GM21576 (cell line): ENCODE measurements around the gene CORO1C.
A peak's percentile ranks its signal among the peaks of the same experiment; 100 is the strongest.
"Not testable (repeated sequence)": the region's sequence is repeated elsewhere in the genome, so short reads cannot be mapped to it uniquely, and the experiment has no call there.

Source experiments
- ATAC-seq: cut with Tn5 transposase; IDR thresholded peaks from one replicate; pipeline ENCODE4 v1.9.1; 2021; ENCODE audit warnings: mild to moderate bottlenecking, moderate library complexity; ENCODE audit not compliant: unreplicated experiment

The CORO1C gene

GRCh38 chr12:108679106-108679681 is 52.1 kb downstream of the CORO1C start:
- ATAC-seq, result no peak

- no peak for ATAC-seq
Observed at GRCh38 chr12:108678104-108678730, 53.1 kb downstream of the CORO1C start.

GRCh38 chr12:108677381-108677780 is 53.9 kb downstream of the CORO1C start:
- no peak for ATAC-seq

GRCh38 chr12:108676707-108677106 is 54.6 kb downstream of the CORO1C start:
- ATAC-seq, result no peak

GRCh38 chr12:108675792-108676191 is 55.5 kb downstream of the CORO1C start:
- no peak for ATAC-seq

GRCh38 chr12:108672054-108672453 is 59.3 kb downstream of the CORO1C start:
- ATAC-seq, result no peak

- ATAC-seq, result no peak
Observed at GRCh38 chr12:108671110-108671509, 60.2 kb downstream of the CORO1C start.

- no peak for ATAC-seq
Observed at GRCh38 chr12:108670066-108670631, 61.2 kb downstream of the CORO1C start.

- ATAC-seq, result no peak
Observed at GRCh38 chr12:108668542-108668941, 62.8 kb downstream of the CORO1C start.

- no peak for ATAC-seq
Observed at GRCh38 chr12:108668063-108668462, 63.3 kb downstream of the CORO1C start.

- ATAC-seq, result no peak
Observed at GRCh38 chr12:108667349-108667748, 64.0 kb downstream of the CORO1C start.

- no peak for ATAC-seq
Observed at GRCh38 chr12:108666401-108666881, 64.9 kb downstream of the CORO1C start.

GRCh38 chr12:108665608-108666202 is 65.6 kb downstream of the CORO1C start:
- ATAC-seq, result no peak

- peak; percentile 65 for ATAC-seq
Observed at GRCh38 chr12:108664338-108665258, 66.7 kb downstream of the CORO1C start.

- ATAC-seq, result no peak
Observed at GRCh38 chr12:108663324-108664015, 67.8 kb downstream of the CORO1C start.

- not testable (repeated sequence) for ATAC-seq
Observed at GRCh38 chr12:108658115-108658514, 73.2 kb downstream of the CORO1C start.

GRCh38 chr12:108657130-108657745 is 74.1 kb downstream of the CORO1C start:
- ATAC-seq, result no peak

GRCh38 chr12:108656247-108656646 is 75.1 kb downstream of the CORO1C start:
- not testable (repeated sequence) for ATAC-seq

GRCh38 chr12:108655812-108656175 is 75.5 kb downstream of the CORO1C start:
- not testable (repeated sequence) for ATAC-seq

- not testable (repeated sequence) for ATAC-seq
Observed at GRCh38 chr12:108654622-108655021, 76.7 kb downstream of the CORO1C start.
